Body of pancreas (tissue), 4 donors: Measurements from ENCODE around the gene SUPT4H1. TPM values are rescaled to one million over a fixed set of nuclear protein-coding genes. Genes with fewer than 3 reads are reported as not detected.
"Not testable (repeated sequence)": the region's sequence is repeated elsewhere in the genome, so short reads cannot be mapped to it uniquely, and the experiment has no call there.

Source experiments
- ATAC-seq: fragments of 150-250 bp; one replicate; pipeline ENCODE4 v1.9.1; 2016
- DNase-seq, 4 donors: peaks; one replicate each; pipeline ENCODE4 v3.0.0-alpha.2; 2019
- H3K27ac ChIP-seq, 4 donors: fragments of 200-600 bp; sonication (generic); 1 replicate in 3 of 4; 2 replicates in 1 of 4; pipeline versions ENCODE4 v1.5.1 to v1.6.1; 2016 to 2019; ENCODE audit warnings: mild to moderate bottlenecking in 1 of 4, mixed read lengths in 1 of 4, moderate library complexity in 1 of 4
- H3K27me3 ChIP-seq, 2 donors: fragments of 200-600 bp; sonication (generic); one replicate each; pipeline ENCODE4 v1.6.0; 2016; ENCODE audit warnings: mild to moderate bottlenecking in 1 of 2
- H3K36me3 ChIP-seq, 2 donors: fragments of 200-600 bp; sonication (generic); replicated peaks in 1 of 2; 2 replicates each; pipeline ENCODE4 v1.5.1; 2016; ENCODE audit warnings: low read depth in 2 of 2; ENCODE audit not compliant: insufficient read depth in 1 of 2
- H3K4me1 ChIP-seq: fragments of 200-600 bp; sonication (generic); one replicate; pipeline ENCODE4 v1.6.0; 2016
- H3K4me3 ChIP-seq, 2 donors: fragments of 200-600 bp; sonication (generic); 1 replicate in 1 of 2; 2 replicates in 1 of 2; pipeline ENCODE4 v1.5.1; 2016 to 2019
- H3K9me3 ChIP-seq, 3 donors: fragments of 200-600 bp; sonication (generic); 1 replicate in 2 of 3; 2 replicates in 1 of 3; pipeline ENCODE4 v1.5.1; 2016
- POLR2A ChIP-seq, 3 donors: fragments of 450-650 bp; IDR thresholded peaks; one replicate each; pipeline ENCODE4 v1.6.1; 2016; ENCODE audit warnings: antibody characterized with exemption in 3 of 3, mild to moderate bottlenecking in 2 of 3
- WGBS, 2 donors: methylation state at CpG; one replicate each; pipeline ENCODE4 v1.1.5; 2017; 5-methylcytosine and 5-hydroxymethylcytosine counted together
- intact Hi-C: fragments of 100-400 bp; cut with DNase I; formaldehyde crosslinking; loops from one replicate; pipeline ENCODE4 v1.15.1; 2023
- total RNA-seq, 2 donors: library from RNA; depleted of rRNA; stranded (reverse); fragments of >200 nt; gene quantifications; one replicate each; pipeline ENCODE4 v1.1.0, GENCODE V29; 2016
- TF ChIP-seq, protein P1 (sequence below), 7 experiments: fragments of 450-650 bp in 4 of 7; fragments of 200-600 bp in 3 of 7; sonication (generic) in 3 of 7; IDR thresholded peaks; one replicate each; pipeline ENCODE4 v1.5.1; 2016 to 2019; ENCODE audit warnings: antibody characterized with exemption in 7 of 7

Gene SUPT4H1
- total RNA-seq, 2 donors from 2014 or later = 10.2 to 24.4 TPM

GRCh38 chr17:58343131-58343530 is 8.9 kb downstream of the SUPT4H1 start:
- WGBS, 2 donors = 88 to 99% methylated on average over 4 of the region's 4 CpGs
- peaks cover 13 to 21% of the 10 kb centered on the region in 2 donors for H3K36me3 ChIP-seq
- H3K4me3 ChIP-seq = no peak overlapping the region
- no peaks in the 10 kb centered on the region for H3K27me3 ChIP-seq
- TF ChIP-seq, protein P1, sequence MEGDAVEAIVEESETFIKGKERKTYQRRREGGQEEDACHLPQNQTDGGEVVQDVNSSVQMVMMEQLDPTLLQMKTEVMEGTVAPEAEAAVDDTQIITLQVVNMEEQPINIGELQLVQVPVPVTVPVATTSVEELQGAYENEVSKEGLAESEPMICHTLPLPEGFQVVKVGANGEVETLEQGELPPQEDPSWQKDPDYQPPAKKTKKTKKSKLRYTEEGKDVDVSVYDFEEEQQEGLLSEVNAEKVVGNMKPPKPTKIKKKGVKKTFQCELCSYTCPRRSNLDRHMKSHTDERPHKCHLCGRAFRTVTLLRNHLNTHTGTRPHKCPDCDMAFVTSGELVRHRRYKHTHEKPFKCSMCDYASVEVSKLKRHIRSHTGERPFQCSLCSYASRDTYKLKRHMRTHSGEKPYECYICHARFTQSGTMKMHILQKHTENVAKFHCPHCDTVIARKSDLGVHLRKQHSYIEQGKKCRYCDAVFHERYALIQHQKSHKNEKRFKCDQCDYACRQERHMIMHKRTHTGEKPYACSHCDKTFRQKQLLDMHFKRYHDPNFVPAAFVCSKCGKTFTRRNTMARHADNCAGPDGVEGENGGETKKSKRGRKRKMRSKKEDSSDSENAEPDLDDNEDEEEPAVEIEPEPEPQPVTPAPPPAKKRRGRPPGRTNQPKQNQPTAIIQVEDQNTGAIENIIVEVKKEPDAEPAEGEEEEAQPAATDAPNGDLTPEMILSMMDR (IDR thresholded peaks at IDR 0.05) = no peak
- no peak for TF ChIP-seq POLR2A (IDR thresholded peaks at IDR 0.05)
- no peaks in the 10 kb centered on the region for H3K4me1 ChIP-seq
- DNase-seq (no peak), ATAC-seq (no peak)
- intact Hi-C loops = no loop called here
- H3K27ac ChIP-seq = no peak overlapping the region
- no peaks in the 10 kb centered on the region for H3K9me3 ChIP-seq

GRCh38 chr17:58341861-58342475 is 10.0 kb downstream of the SUPT4H1 start:
- H3K36me3 ChIP-seq = peaks cover 13% of the 10 kb centered on the region in 2 donors
- H3K4me3 ChIP-seq = no peak overlapping the region
- H3K9me3 ChIP-seq = no peaks in the 10 kb centered on the region
- WGBS, 2 donors = 67 to 72% methylated on average over 4 of the region's 4 CpGs
- no peaks in the 10 kb centered on the region for H3K27me3 ChIP-seq
- no peak overlapping the region for H3K27ac ChIP-seq
- no peak for DNase-seq
- H3K4me1 ChIP-seq = no peaks in the 10 kb centered on the region
- ATAC-seq = no peak
- intact Hi-C loops = no loop called here
- TF ChIP-seq POLR2A (IDR thresholded peaks at IDR 0.05) = no peak
- TF ChIP-seq, protein P1 (IDR thresholded peaks at IDR 0.05) = no peak

GRCh38 chr17:58341136-58341860 is 10.7 kb downstream of the SUPT4H1 start:
- intact Hi-C loops, ATAC-seq, H3K9me3 ChIP-seq, DNase-seq, H3K27ac ChIP-seq, H3K27me3 ChIP-seq, H3K4me3 ChIP-seq, H3K4me1 ChIP-seq: not testable (repeated sequence)
- 80 to 83% methylated on average over 8 to 11 of the region's 11 CpGs for WGBS, 2 donors
- peaks cover 10 to 12% of the 10 kb centered on the region in 2 donors for H3K36me3 ChIP-seq

DNA sequence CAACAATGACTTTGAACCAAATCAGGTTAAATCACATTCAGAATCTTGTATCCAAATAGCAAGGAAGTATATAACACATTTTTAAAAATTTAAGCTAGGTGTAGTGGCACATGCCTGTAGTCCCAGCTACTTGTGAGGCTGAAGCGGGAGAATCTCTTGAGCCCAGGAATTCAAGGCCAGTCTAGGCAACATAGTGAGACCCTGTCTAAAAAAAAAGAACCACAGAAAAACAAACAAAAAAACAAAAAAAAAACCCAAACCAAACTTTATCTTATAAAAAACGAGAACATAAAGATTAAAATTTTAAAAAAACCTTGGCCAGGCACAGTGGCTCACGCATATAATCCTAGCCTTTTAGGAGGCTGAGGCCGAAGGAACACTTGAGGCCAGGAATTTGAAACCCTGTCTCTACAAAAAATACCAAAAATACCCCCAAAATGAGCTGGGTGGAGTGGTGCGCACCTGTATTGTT is 11.6 kb downstream of the SUPT4H1 start:
- no peak overlapping the region for H3K4me3 ChIP-seq
- H3K27ac ChIP-seq = no peak overlapping the region
- TF ChIP-seq, protein P1 (IDR thresholded peaks at IDR 0.05) = no peak
- TF ChIP-seq POLR2A (IDR thresholded peaks at IDR 0.05) = no peak
- WGBS, 2 donors = 68 to 80% methylated on average over 5 of the region's 5 CpGs
- no peaks in the 10 kb centered on the region for H3K9me3 ChIP-seq
- peaks cover under 1 to 5% of the 10 kb centered on the region in 2 donors for H3K36me3 ChIP-seq
- ATAC-seq (no peak), DNase-seq (no peak)
- no peaks in the 10 kb centered on the region for H3K27me3 ChIP-seq
- intact Hi-C loops = no loop called here
- no peaks in the 10 kb centered on the region for H3K4me1 ChIP-seq

DNA sequence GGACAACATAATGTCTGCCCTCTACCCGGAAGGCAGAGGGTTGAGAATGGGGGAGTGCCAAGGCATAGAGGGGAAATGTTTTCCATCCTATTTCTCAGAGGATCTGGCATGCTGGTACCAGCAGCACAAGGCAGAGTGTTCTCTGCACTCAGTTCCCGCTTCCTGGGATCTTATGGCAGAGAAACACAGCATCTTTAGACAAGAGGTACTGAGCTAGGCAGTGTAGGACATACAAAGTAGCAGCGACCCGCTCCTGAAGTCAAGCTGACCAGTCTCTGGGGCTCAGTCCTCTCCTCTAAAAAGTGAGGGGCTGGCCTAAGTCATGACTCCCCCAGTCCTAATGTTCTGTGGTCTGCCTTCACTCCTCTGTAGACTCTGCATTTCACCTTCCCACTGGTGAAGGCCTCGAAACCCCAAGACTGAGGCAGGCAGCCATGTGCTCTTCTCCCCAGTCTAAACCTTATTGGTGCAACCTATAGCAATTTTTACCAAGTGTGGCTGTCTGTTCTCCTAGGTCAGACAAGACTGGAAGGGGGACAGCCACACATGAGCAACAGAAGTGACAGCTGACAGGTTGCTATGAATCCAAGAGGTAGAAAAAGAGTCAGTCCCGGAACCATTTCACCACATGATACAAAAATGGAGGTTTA is 12.1 kb downstream of the SUPT4H1 start:
- no peak overlapping the region for H3K4me3 ChIP-seq
- ATAC-seq = no peak

More for the DNA sequence above, 12.1 kb downstream of the SUPT4H1 start:
- Histone ChIP-seq H3K27me3 (no peaks in the 10 kb centered on the region), H3K4me1 (no peaks in the 10 kb centered on the region), H3K27ac (peak overlapping the region in 2 of 4 donors; percentile 32 to 82), H3K36me3 (peaks cover 0 to under 1% of the 10 kb centered on the region in 2 donors), H3K9me3 (no peaks in the 10 kb centered on the region)
- DNase-seq = no peak
- no peak for TF ChIP-seq POLR2A (IDR thresholded peaks at IDR 0.05)
- TF ChIP-seq, protein P1 (IDR thresholded peaks at IDR 0.05) = no peak
- 71 to 76% methylated on average over 4 to 6 of the region's 6 CpGs for WGBS, 2 donors
- intact Hi-C loops = no loop called here
